Measurements from ENCODE around the gene NNAT. TPM values are rescaled to one million over a fixed set of nuclear protein-coding genes. Genes with fewer than 3 reads are reported as not detected.

The NNAT gene
- total RNA-seq, 1 donor from 2014 or later = 0.40 TPM

DNA sequence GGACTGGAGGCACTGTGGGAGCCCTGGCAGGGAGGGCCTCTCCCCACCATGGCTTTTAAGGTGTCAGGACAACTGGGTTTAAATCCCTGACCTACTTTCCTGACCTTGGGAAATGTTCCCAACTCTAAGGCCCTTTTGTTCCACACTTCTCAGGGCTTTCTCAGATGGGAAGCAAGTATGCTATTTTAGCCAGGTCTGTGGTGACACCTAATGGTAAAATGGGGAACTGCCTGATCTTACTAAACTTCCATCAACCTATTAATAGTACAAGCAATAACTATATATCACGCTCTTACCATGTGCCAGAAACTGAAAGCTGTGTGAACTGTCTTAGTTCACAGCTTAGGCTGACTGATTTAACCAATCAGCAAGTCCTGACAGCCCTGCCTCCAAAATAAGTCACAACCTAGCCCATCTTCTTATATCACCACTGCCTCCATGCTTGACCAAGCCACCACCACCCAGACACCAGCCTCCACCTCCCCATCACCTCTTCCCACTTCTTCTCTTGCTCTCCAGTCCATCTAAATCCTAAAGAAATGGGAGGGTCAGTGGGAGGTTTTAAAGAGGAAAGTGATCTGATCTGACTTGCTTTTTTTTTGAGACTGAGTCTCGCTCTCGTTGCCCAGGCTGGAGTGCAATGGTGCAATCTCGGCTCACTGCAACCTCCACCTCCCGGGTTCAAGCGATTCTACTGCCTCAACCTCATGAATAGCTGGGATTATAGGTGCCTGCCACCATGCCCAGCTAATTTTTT is 13.5 kb downstream of the NNAT start:
- ChIA-PET POLR2A (interaction anchor here (0.6 to 2.6 kb wide), 4 partner anchors 153 to 356 kb away, joined by 3 to 13 read pairs (median 6); partner anchors contain the start of genes MROH8 and RPN2), CTCF (interaction anchor here (0.6 to 7.6 kb wide), 25 partner anchors 9 to 456 kb away, joined by 3 to 79 read pairs (median 4); partner anchors contain the start of gene RPN2)
- intact Hi-C loops (cut with micrococcal nuclease) = loop anchor here (1.0 to 5.0 kb wide), 7 partner anchors 125 to 527 kb away; no protein-coding TSS in a partner anchor
- H3K9me3 Mint-ChIP-seq = no peaks in the 10 kb centered on the region
- peaks cover 10% of the 10 kb centered on the region for H3K27me3 Mint-ChIP-seq
- H3K36me3 Mint-ChIP-seq (ENCODE audit: low read depth) = no peaks in the 10 kb centered on the region
- H3K4me1 Mint-ChIP-seq = peaks cover 9% of the 10 kb centered on the region
- peak overlapping the region; percentile 38 for H3K27ac Mint-ChIP-seq
- ATAC-seq (ENCODE audit: low read depth) (peak; percentile 99), DNase-seq (no peak)
- TF ChIP-seq, protein P1, sequence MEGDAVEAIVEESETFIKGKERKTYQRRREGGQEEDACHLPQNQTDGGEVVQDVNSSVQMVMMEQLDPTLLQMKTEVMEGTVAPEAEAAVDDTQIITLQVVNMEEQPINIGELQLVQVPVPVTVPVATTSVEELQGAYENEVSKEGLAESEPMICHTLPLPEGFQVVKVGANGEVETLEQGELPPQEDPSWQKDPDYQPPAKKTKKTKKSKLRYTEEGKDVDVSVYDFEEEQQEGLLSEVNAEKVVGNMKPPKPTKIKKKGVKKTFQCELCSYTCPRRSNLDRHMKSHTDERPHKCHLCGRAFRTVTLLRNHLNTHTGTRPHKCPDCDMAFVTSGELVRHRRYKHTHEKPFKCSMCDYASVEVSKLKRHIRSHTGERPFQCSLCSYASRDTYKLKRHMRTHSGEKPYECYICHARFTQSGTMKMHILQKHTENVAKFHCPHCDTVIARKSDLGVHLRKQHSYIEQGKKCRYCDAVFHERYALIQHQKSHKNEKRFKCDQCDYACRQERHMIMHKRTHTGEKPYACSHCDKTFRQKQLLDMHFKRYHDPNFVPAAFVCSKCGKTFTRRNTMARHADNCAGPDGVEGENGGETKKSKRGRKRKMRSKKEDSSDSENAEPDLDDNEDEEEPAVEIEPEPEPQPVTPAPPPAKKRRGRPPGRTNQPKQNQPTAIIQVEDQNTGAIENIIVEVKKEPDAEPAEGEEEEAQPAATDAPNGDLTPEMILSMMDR (IDR thresholded peaks at IDR 0.05) = peak; percentile 38
- H3K4me3 Mint-ChIP-seq = no peak overlapping the region

DNA sequence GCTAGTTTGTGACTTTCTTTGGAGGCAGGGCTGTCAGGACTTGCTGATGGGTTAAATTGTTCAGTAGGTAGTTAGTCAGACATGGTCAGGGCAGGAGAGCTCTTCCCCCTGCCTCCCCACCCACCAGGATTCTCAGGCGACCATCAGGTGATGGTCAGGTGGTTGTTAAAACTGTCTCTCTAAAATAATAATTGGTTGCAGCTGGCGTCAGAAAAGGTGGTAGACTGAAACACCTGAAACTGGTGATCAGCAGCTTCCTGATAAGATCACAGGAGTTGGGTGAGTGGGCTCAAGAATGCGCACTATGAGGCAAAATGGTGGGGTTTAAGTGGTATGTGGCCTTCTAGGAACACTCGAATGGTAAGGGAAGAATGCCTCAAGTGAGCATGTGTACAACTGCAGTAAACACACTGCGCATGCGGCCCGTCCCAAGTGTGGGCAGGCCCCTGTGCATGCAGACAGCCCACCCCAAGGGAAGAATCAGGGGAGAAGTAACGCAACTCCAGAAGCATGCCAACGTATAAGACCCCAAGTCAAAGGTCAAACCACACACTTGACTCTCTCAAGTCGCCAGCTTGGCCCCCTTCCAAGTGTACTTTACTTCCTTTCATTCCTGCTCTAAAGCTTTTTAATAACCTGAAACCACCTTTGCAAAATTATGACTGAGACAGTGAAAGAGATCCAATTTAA is 14.5 kb downstream of the NNAT start:
- TF ChIP-seq, protein P1 (IDR thresholded peaks at IDR 0.05) = no peak
- peak overlapping the region; percentile 41 for H3K27ac Mint-ChIP-seq
- CTCF ChIA-PET = interaction anchor here (1.1 to 7.6 kb wide), 6 partner anchors 265 to 453 kb away, joined by 3 to 79 read pairs (median 12); no protein-coding TSS in a partner anchor
- DNase-seq (no peak), ATAC-seq (ENCODE audit: low read depth) (no peak)
- H3K4me3 Mint-ChIP-seq = no peak overlapping the region
- peaks cover 9% of the 10 kb centered on the region for H3K4me1 Mint-ChIP-seq
- no peaks in the 10 kb centered on the region for H3K36me3 Mint-ChIP-seq (ENCODE audit: low read depth)
- H3K9me3 Mint-ChIP-seq = no peaks in the 10 kb centered on the region
- intact Hi-C loops (cut with micrococcal nuclease) = no loop called here
- peaks cover 10% of the 10 kb centered on the region for H3K27me3 Mint-ChIP-seq
- POLR2A ChIA-PET = interaction anchor here (1.9 kb wide), 1 partner anchor 340 kb away, joined by 9 read pairs; no protein-coding TSS in a partner anchor

DNA sequence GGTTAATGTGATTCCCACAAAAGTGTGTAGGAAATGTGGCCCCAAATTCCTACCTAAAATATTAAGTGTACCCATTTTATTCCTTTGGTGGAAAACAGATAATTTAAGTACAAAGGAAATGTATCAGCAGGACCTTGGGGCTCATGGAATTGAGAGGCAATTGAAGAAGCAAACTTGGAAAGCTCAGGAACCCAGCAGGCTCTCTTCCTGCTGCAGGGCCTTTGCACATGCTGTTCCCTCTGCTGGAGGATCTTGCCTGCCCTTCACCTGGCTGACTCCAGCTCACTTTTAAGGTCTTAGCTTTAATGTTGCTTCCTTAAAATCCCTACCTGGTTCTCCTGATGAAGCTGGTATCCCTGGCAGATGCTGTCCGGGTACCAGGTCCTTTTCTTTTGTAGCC is 16.5 kb downstream of the NNAT start:
- H3K36me3 Mint-ChIP-seq (ENCODE audit: low read depth) = no peaks in the 10 kb centered on the region
- no peak for DNase-seq
- ChIA-PET CTCF (interaction anchor here (1.6 kb wide), 1 partner anchor 342 kb away, joined by 4 read pairs; no protein-coding TSS in a partner anchor), POLR2A (interaction anchor here (0.6 kb wide), 1 partner anchor 489 kb away, joined by 3 read pairs; no protein-coding TSS in a partner anchor)
- intact Hi-C loops (cut with micrococcal nuclease) = no loop called here
- H3K9me3 Mint-ChIP-seq = no peaks in the 10 kb centered on the region
- ATAC-seq (ENCODE audit: low read depth) = no peak
- H3K27ac Mint-ChIP-seq = no peak overlapping the region
- no peak overlapping the region for H3K4me3 Mint-ChIP-seq
- H3K27me3 Mint-ChIP-seq = peaks cover 14% of the 10 kb centered on the region
- H3K4me1 Mint-ChIP-seq = peaks cover 9% of the 10 kb centered on the region
- TF ChIP-seq, protein P1 (IDR thresholded peaks at IDR 0.05) = no peak

DNA sequence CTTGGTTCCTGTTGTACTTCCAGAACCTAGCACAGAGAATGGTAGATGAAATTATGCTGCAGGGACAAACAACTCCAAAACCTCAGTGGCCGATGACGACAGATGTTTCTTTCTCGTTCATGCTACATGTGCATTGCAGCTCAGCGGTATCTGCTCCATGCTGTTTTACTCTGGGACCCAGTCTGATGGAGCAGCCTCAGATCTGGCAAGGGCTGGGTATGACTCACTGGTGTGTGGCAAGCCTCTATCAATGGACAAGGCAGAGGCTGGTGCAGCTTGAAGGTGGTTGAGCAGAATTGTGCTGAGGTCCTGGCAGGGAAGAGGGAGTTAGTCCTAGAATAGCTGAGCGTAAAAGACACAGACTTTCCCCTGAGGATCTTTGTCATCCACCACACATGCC is 17.0 kb downstream of the NNAT start:
- Mint-ChIP-seq H3K4me3 (no peak overlapping the region), H3K36me3 (ENCODE audit: low read depth) (no peaks in the 10 kb centered on the region), H3K27me3 (peaks cover 14% of the 10 kb centered on the region), H3K4me1 (peaks cover 9% of the 10 kb centered on the region), H3K27ac (no peak overlapping the region), H3K9me3 (no peaks in the 10 kb centered on the region)
- ChIA-PET CTCF (interaction anchor here (1.6 kb wide), 1 partner anchor 342 kb away, joined by 4 read pairs; no protein-coding TSS in a partner anchor), POLR2A (interaction anchor here (0.6 kb wide), 1 partner anchor 489 kb away, joined by 3 read pairs; no protein-coding TSS in a partner anchor)
- intact Hi-C loops (cut with micrococcal nuclease) = no loop called here
- TF ChIP-seq, protein P1 (IDR thresholded peaks at IDR 0.05) = no peak
- no peak for DNase-seq
- no peak for ATAC-seq (ENCODE audit: low read depth)

DNA sequence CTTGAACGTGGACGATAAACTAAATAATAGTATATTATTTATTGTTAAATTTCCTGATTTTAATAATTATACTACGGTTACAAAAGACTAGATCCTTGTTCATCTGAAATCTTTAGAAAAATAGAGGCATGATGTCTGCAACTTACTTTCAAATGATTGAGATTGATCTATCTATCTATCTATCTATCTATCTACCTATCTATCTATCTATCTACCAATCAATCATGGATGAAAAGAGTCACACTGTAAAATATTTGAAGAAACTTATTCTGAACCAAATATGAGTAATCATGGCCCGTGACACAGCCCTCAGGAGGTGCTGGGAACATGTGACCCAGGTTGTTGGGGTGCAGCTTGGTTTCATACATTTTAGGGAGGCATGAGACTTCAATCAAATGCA is 18.4 kb downstream of the NNAT start:
- no peak for ATAC-seq (ENCODE audit: low read depth)
- no peak for DNase-seq
- CTCF ChIA-PET = no interaction called here
- Mint-ChIP-seq H3K27ac (no peak overlapping the region), H3K4me1 (peaks cover 7% of the 10 kb centered on the region), H3K9me3 (no peaks in the 10 kb centered on the region), H3K36me3 (ENCODE audit: low read depth) (no peaks in the 10 kb centered on the region), H3K27me3 (peaks cover 17% of the 10 kb centered on the region), H3K4me3 (no peak overlapping the region)
- intact Hi-C loops (cut with micrococcal nuclease) = no loop called here
- TF ChIP-seq, protein P1 (IDR thresholded peaks at IDR 0.05) = no peak
- POLR2A ChIA-PET = no interaction called here

Measured in activated B cell treated with CpG ODN at 0.5 μM for 24 hours (primary cell).